Osteocyte (in vitro differentiated cells): ENCODE data around the gene UBN1. TPM values are rescaled to one million over a fixed set of nuclear protein-coding genes. Genes with fewer than 3 reads are reported as not detected.

Source experiments
- DNase-seq: peaks from one replicate; pipeline ENCODE4 v3.0.0; 2021; ENCODE audit warnings: mixed read lengths; ENCODE audit not compliant: unreplicated experiment; ENCODE audit errors: extremely low spot score
- H3K27ac Mint-ChIP-seq: one replicate; pipeline ENCODE4 v1.8.0; 2021; ENCODE audit warnings: mild to moderate bottlenecking, mixed read lengths; ENCODE audit not compliant: unreplicated experiment
- H3K27me3 Mint-ChIP-seq: one replicate; pipeline ENCODE4 v1.8.0; 2021; ENCODE audit warnings: mixed read lengths; ENCODE audit not compliant: unreplicated experiment
- H3K36me3 Mint-ChIP-seq: one replicate; pipeline ENCODE4 v1.8.0; 2021; ENCODE audit warnings: mixed read lengths; ENCODE audit not compliant: unreplicated experiment
- H3K4me1 Mint-ChIP-seq: one replicate; pipeline ENCODE4 v1.8.0; 2021; ENCODE audit warnings: mixed read lengths; ENCODE audit not compliant: unreplicated experiment
- H3K4me3 Mint-ChIP-seq: one replicate; pipeline ENCODE4 v1.8.0; 2021; ENCODE audit warnings: mild to moderate bottlenecking, moderate library complexity, mixed read lengths; ENCODE audit not compliant: unreplicated experiment
- H3K9me3 Mint-ChIP-seq: one replicate; pipeline ENCODE4 v1.8.0; 2021; ENCODE audit warnings: mixed read lengths; ENCODE audit not compliant: unreplicated experiment
- total RNA-seq: library from RNA; stranded (reverse); gene quantifications from 2 replicates; pipeline ENCODE4 v1.2.1, GENCODE V29; 2021
- TF ChIP-seq, protein P1 (sequence below): fragments of 200-600 bp; sonication (generic); IDR thresholded peaks from 2 replicates; pipeline ENCODE4 v1.5.0; 2021; ENCODE audit warnings: antibody characterized with exemption, mild to moderate bottlenecking, moderate library complexity

Gene UBN1
- total RNA-seq, 1 donor from 2014 or later = 50.8 TPM

DNA sequence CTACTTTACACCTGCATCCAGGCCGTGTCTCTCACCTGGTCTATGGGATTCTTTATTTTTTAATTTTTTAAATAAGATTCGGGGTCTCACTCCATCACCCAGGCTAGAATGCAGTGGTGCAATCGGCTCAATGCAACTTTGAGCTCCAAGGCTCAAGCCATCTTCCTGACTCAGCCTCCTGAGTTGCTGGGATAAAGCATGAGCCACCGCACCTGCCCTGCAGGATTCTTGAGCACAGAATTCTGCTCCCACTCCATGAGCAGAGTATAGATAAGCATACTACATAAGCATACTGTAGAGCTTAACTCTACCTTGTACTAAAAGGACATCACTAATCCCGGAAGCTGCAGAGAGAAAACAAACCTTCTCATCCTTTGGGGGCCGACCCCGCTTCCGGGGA is 15.7 kb upstream of the UBN1 start:
- TF ChIP-seq, protein P1, sequence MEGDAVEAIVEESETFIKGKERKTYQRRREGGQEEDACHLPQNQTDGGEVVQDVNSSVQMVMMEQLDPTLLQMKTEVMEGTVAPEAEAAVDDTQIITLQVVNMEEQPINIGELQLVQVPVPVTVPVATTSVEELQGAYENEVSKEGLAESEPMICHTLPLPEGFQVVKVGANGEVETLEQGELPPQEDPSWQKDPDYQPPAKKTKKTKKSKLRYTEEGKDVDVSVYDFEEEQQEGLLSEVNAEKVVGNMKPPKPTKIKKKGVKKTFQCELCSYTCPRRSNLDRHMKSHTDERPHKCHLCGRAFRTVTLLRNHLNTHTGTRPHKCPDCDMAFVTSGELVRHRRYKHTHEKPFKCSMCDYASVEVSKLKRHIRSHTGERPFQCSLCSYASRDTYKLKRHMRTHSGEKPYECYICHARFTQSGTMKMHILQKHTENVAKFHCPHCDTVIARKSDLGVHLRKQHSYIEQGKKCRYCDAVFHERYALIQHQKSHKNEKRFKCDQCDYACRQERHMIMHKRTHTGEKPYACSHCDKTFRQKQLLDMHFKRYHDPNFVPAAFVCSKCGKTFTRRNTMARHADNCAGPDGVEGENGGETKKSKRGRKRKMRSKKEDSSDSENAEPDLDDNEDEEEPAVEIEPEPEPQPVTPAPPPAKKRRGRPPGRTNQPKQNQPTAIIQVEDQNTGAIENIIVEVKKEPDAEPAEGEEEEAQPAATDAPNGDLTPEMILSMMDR = no peak
- Mint-ChIP-seq H3K4me1 (no peaks in the 10 kb centered on the region), H3K27me3 (no peaks in the 10 kb centered on the region), H3K36me3 (peaks cover 51% of the 10 kb centered on the region), H3K4me3 (no peak overlapping the region), H3K9me3 (no peaks in the 10 kb centered on the region), H3K27ac (no peak overlapping the region)
- no peak for DNase-seq

GRCh38 chr16:4832698-4833343 is 14.5 kb upstream of the UBN1 start:
- Mint-ChIP-seq H3K27me3 (no peaks in the 10 kb centered on the region), H3K36me3 (peaks cover 45% of the 10 kb centered on the region), H3K27ac (no peak overlapping the region), H3K4me3 (no peak overlapping the region), H3K4me1 (no peaks in the 10 kb centered on the region), H3K9me3 (no peaks in the 10 kb centered on the region)
- DNase-seq = no peak
- TF ChIP-seq, protein P1 = no peak

GRCh38 chr16:4833584-4833983 is 13.7 kb upstream of the UBN1 start:
- Mint-ChIP-seq H3K27ac (no peak overlapping the region), H3K4me3 (no peak overlapping the region), H3K4me1 (no peaks in the 10 kb centered on the region), H3K36me3 (peaks cover 44% of the 10 kb centered on the region), H3K27me3 (no peaks in the 10 kb centered on the region), H3K9me3 (no peaks in the 10 kb centered on the region)
- no peak for DNase-seq
- TF ChIP-seq, protein P1 = no peak

- Mint-ChIP-seq H3K4me1 (no peaks in the 10 kb centered on the region), H3K4me3 (no peak overlapping the region), H3K36me3 (peaks cover 39% of the 10 kb centered on the region), H3K9me3 (no peaks in the 10 kb centered on the region), H3K27ac (no peak overlapping the region), H3K27me3 (no peaks in the 10 kb centered on the region)
- DNase-seq = no peak
- TF ChIP-seq, protein P1 = no peak
Measured at GRCh38 chr16:4836727-4837126, 10.6 kb upstream of the UBN1 start.

DNA sequence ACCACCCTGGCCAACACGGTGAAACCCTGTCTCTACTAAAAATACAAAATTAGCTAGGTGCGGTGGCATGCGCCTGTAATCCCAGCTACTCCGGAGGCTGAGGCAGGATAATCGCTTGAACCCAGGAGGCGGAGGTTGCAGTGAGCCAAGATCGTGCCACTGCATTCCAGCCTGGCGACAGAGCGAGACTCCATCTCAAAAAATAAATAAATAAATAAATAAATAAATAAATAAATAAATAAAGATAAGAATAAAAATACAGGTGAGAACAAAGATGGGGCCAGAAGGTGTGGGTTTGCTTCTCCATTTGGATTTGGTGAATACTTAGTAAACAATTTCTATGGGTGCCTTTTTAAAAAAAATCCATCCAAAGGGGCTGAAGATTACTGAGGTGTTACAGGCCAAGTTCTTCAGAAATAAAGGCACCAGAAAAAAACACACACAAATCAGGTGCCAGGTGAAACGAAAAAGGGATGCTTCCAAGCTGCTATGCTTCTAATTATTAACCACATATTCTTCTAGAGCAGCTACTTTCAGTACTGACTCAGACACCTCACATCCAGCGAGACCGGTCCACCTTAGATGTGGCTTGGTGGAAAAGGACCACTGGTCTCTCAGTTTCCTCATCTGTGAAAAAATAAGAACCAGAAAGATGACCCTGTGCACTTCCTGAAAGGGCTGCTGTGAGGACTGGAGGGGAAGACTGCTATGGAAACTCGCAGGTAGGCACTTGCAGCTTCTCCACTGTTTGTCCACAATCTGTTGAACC is 9.4 kb upstream of the UBN1 start:
- no peak overlapping the region for H3K27ac Mint-ChIP-seq
- peaks cover 28% of the 10 kb centered on the region for H3K36me3 Mint-ChIP-seq
- DNase-seq = no peak
- no peak overlapping the region for H3K4me3 Mint-ChIP-seq
- H3K27me3 Mint-ChIP-seq = no peaks in the 10 kb centered on the region
- TF ChIP-seq, protein P1 = no peak
- H3K9me3 Mint-ChIP-seq = no peaks in the 10 kb centered on the region
- H3K4me1 Mint-ChIP-seq = no peaks in the 10 kb centered on the region
